IMR-90 (cell line): ENCODE data around the gene FKBP11. TPM values are rescaled to one million over a fixed set of nuclear protein-coding genes. Genes with fewer than 3 reads are reported as not detected.

Source experiments
- ATAC-seq: fragments of 200-7000 bp; cut with Tn5 transposase; 2 replicates; pipeline ENCODE4 v1.9.1; 2020; ENCODE audit warnings: low read depth, mild to moderate bottlenecking, moderate library complexity
- BruUV-seq: library from RNA; stranded (reverse); fragments of 400-500 nt; replicated peaks from 2 replicates; lab custom pipeline; 2021; lab: Mats Ljungman, UMichigan
- CTCF ChIA-PET: fragments of 300-600 bp; formaldehyde crosslinking; extraction: SDS; loops from one replicate; lab custom pipeline; 2021; ENCODE audit warnings: antibody characterized with exemption; lab: Yijun Ruan, JAX
- POLR2A ChIA-PET: fragments of 300-600 bp; sonication (Branson Sonifier 250); formaldehyde crosslinking; loops from one replicate; lab custom pipeline; 2022; ENCODE audit warnings: antibody characterized with exemption; ENCODE audit not compliant: unreplicated experiment; lab: Charles Lee
- DNase-seq: peaks from one replicate; pipeline ENCODE4 v3.0.0; 2013
- H2AFZ ChIP-seq: replicated peaks from 2 replicates; pipeline ENCODE3; 2013; ENCODE audit warnings: low read length, mild to moderate bottlenecking; ENCODE audit not compliant: poor library complexity
- H2AK5ac ChIP-seq: 2 replicates; pipeline ENCODE4 v1.6.1; 2013; ENCODE audit warnings: low read depth, low read length, inconsistent platforms
- H2AK9ac ChIP-seq: replicated peaks from 2 replicates; pipeline ENCODE3; 2013; ENCODE audit warnings: mild to moderate bottlenecking, low read depth, low read length, moderate library complexity; ENCODE audit not compliant: poor library complexity
- H2BK120ac ChIP-seq: 2 replicates; pipeline ENCODE4 v1.6.1; 2013; ENCODE audit warnings: low read depth, low read length, inconsistent platforms
- H2BK15ac ChIP-seq: 3 replicates; pipeline ENCODE4 v1.6.1; 2013; ENCODE audit warnings: low read depth, low read length, inconsistent platforms
- H2BK20ac ChIP-seq: 2 replicates; pipeline ENCODE4 v1.6.1; 2013; ENCODE audit warnings: low read depth, mild to moderate bottlenecking, inconsistent platforms, low read length, moderate library complexity
- H2BK5ac ChIP-seq: 2 replicates; pipeline ENCODE4 v1.6.1; 2013; ENCODE audit warnings: mild to moderate bottlenecking, low read depth, low read length, inconsistent platforms; ENCODE audit not compliant: poor library complexity, severe bottlenecking
- H3K14ac ChIP-seq: replicated peaks from 2 replicates; pipeline ENCODE4 v1.6.1; 2013; ENCODE audit warnings: low read depth, low read length, inconsistent platforms
- H3K18ac ChIP-seq: 2 replicates; pipeline ENCODE4 v1.6.1; 2013; ENCODE audit warnings: low read depth, low read length, control low read depth
- H3K23ac ChIP-seq: 2 replicates; pipeline ENCODE4 v1.6.1; 2013; ENCODE audit warnings: low read depth, low read length, inconsistent platforms
- H3K27ac ChIP-seq: 2 replicates; pipeline ENCODE4 v1.5.1; 2013; ENCODE audit warnings: mild to moderate bottlenecking, control low read depth, low read length; ENCODE audit not compliant: insufficient read depth
- H3K27me3 ChIP-seq: 2 replicates; pipeline ENCODE4 v1.6.1; 2013; ENCODE audit warnings: low read length; ENCODE audit not compliant: control insufficient read depth, insufficient read depth
- H3K36me3 ChIP-seq: 2 replicates; pipeline ENCODE4 v1.6.1; 2013; ENCODE audit warnings: low read length, mixed read lengths; ENCODE audit not compliant: control insufficient read depth, insufficient read depth
- H3K4ac ChIP-seq: 2 replicates; pipeline ENCODE4 v1.6.1; 2013; ENCODE audit warnings: low read depth, low read length, inconsistent platforms
- H3K4me1 ChIP-seq: 2 replicates; pipeline ENCODE4 v1.6.1; 2013; ENCODE audit warnings: low read length, mixed read lengths; ENCODE audit not compliant: control insufficient read depth, insufficient read depth
- H3K4me2 ChIP-seq: 2 replicates; pipeline ENCODE4 v1.6.1; 2013; ENCODE audit warnings: low read depth, mild to moderate bottlenecking, control low read depth, low read length, moderate library complexity
- H3K4me3 ChIP-seq: 2 replicates; pipeline ENCODE4 v1.5.1; 2013; ENCODE audit warnings: low read depth, mild to moderate bottlenecking, control low read depth, low read length, moderate library complexity; ENCODE audit not compliant: insufficient read depth
- H3K56ac ChIP-seq: 2 replicates; pipeline ENCODE4 v1.6.1; 2013; ENCODE audit warnings: low read length, inconsistent platforms; ENCODE audit not compliant: insufficient read depth; ENCODE audit errors: extremely low read depth
- H3K79me1 ChIP-seq, 2 experiments: 2 replicates each; pipeline ENCODE4 v1.6.1; 2013; ENCODE audit warnings: low read length in 2 of 2, inconsistent platforms in 1 of 2, low read depth in 1 of 2
- H3K9ac ChIP-seq: 2 replicates; pipeline ENCODE4 v1.6.1; 2013; ENCODE audit warnings: low read depth, low read length, control low read depth
- H3K9me1 ChIP-seq: 2 replicates; pipeline ENCODE4 v1.6.1; 2013; ENCODE audit warnings: low read length, inconsistent platforms; ENCODE audit not compliant: insufficient read depth
- H3K9me3 ChIP-seq: 2 replicates; pipeline ENCODE4 v1.6.1; 2013; ENCODE audit warnings: low read length; ENCODE audit not compliant: control insufficient read depth, insufficient read depth
- H4K20me1 ChIP-seq: 2 replicates; pipeline ENCODE4 v1.6.1; 2013; ENCODE audit warnings: low read length, inconsistent platforms; ENCODE audit not compliant: insufficient read depth
- H4K5ac ChIP-seq: 2 replicates; pipeline ENCODE4 v1.6.1; 2013; ENCODE audit warnings: mild to moderate bottlenecking, low read depth, low read length, control low read depth
- H4K8ac ChIP-seq, 2 experiments: 2 replicates each; pipeline ENCODE4 v1.6.1; 2013; ENCODE audit warnings: low read depth in 2 of 2, low read length in 2 of 2, control low read depth in 1 of 2, inconsistent platforms in 1 of 2
- H4K91ac ChIP-seq: 2 replicates; pipeline ENCODE4 v1.6.1; 2013; ENCODE audit warnings: low read depth, low read length, inconsistent platforms; ENCODE audit not compliant: insufficient read depth
- BHLHE40 ChIP-seq: fragments of 150-350 bp; IDR thresholded peaks from 2 replicates; pipeline ENCODE4 v1.6.1; 2016; ENCODE audit warnings: mild to moderate bottlenecking, low read depth, low read length
- CEBPB ChIP-seq: IDR thresholded peaks from 2 replicates; pipeline ENCODE4 v1.6.1; 2012; ENCODE audit warnings: low read depth, low read length, improper control_type of control experiment
- CHD1 ChIP-seq: IDR thresholded peaks from 2 replicates; pipeline ENCODE4 v1.6.1; 2012; ENCODE audit warnings: low read depth, low read length, improper control_type of control experiment
- CTCF ChIP-seq: conservative IDR thresholded peaks from 2 replicates; pipeline ENCODE4 v1.5.1; 2012; ENCODE audit warnings: mild to moderate bottlenecking, low read depth, low read length, improper control_type of control experiment
- ELK1 ChIP-seq: fragments of 150-350 bp; IDR thresholded peaks from 2 replicates; pipeline ENCODE4 v1.6.1; 2016; ENCODE audit warnings: low read depth, mild to moderate bottlenecking, low read length, moderate library complexity, borderline replicate concordance
- FOS ChIP-seq: fragments of 150-350 bp; IDR thresholded peaks from 2 replicates; pipeline ENCODE4 v1.6.1; 2016; ENCODE audit warnings: low read depth, low read length
- MAFK ChIP-seq: IDR thresholded peaks from 2 replicates; pipeline ENCODE4 v1.6.1; 2012; ENCODE audit warnings: low read depth, low read length, improper control_type of control experiment
- MAZ ChIP-seq: IDR thresholded peaks from 2 replicates; pipeline ENCODE4 v1.6.1; 2012; ENCODE audit warnings: low read depth, mild to moderate bottlenecking, low read length, improper control_type of control experiment, moderate library complexity, borderline replicate concordance
- MXI1 ChIP-seq: IDR thresholded peaks from 2 replicates; pipeline ENCODE4 v1.6.1; 2012; ENCODE audit warnings: low read depth, mild to moderate bottlenecking, low read length, moderate library complexity, borderline replicate concordance
- NFE2L2 ChIP-seq: fragments of 150-350 bp; IDR thresholded peaks from 2 replicates; pipeline ENCODE4 v1.6.1; 2016; ENCODE audit warnings: low read depth, mild to moderate bottlenecking, low read length
- POLR2A ChIP-seq: IDR thresholded peaks from 2 replicates; pipeline ENCODE4 v1.6.1; 2012; ENCODE audit warnings: mild to moderate bottlenecking, low read depth, low read length
- RAD21 ChIP-seq: IDR thresholded peaks from 2 replicates; pipeline ENCODE4 v1.6.1; 2012; ENCODE audit warnings: low read length, improper control_type of control experiment
- RCOR1 ChIP-seq: IDR thresholded peaks from 2 replicates; pipeline ENCODE4 v1.6.1; 2012; ENCODE audit warnings: mild to moderate bottlenecking, low read length, improper control_type of control experiment; ENCODE audit not compliant: insufficient replicate concordance
- RFX5 ChIP-seq: IDR thresholded peaks from 2 replicates; pipeline ENCODE4 v1.8.0; 2012; ENCODE audit warnings: low read depth, mild to moderate bottlenecking, low read length, moderate library complexity
- SMC3 ChIP-seq: fragments of 150-350 bp; IDR thresholded peaks from 2 replicates; pipeline ENCODE4 v1.6.1; 2016; ENCODE audit warnings: low read depth, mild to moderate bottlenecking, antibody characterized with exemption, low read length, moderate library complexity
- USF2 ChIP-seq: fragments of 150-350 bp; IDR thresholded peaks from 2 replicates; pipeline ENCODE4 v1.6.1; 2017; ENCODE audit warnings: mild to moderate bottlenecking, antibody characterized with exemption, low read length, low read depth
- WGBS, 2 experiments: methylation state at CpG; one replicate each; pipeline versions ENCODE4 v1.1.5 to v1.1.7; 2013; ENCODE audit warnings: missing lambda C conversion rate in 2 of 2; ENCODE audit not compliant: insufficient read length in 1 of 2; ENCODE audit errors: extremely low coverage in 2 of 2; 5-methylcytosine and 5-hydroxymethylcytosine counted together
- dilution Hi-C: fragments of 300-500 bp; cut with HindIII; formaldehyde crosslinking; loops from one replicate; pipeline ENCODE4 v1.14.3; 2018; ENCODE audit warnings: low sequenced_read_pairs; ENCODE audit not compliant: unreplicated experiment
- in situ Hi-C: fragments of 300-500 bp; cut with MboI; formaldehyde crosslinking; loops from 3 replicates; pipeline ENCODE4 v1.14.3; 2019; ENCODE audit warnings: low sequenced_read_pairs, inconsistent platforms, mixed read lengths
- intact Hi-C: fragments of 100-400 bp; cut with micrococcal nuclease; formaldehyde crosslinking; loops from 2 replicates; pipeline ENCODE4 v1.10.0; 2022
- polyA plus RNA-seq, 3 experiments: library from polyadenylated mRNA; depleted of rRNA; stranded (reverse); fragments of >200 nt; gene quantifications; 2 replicates each; pipeline ENCODE4 v1.2.3, GENCODE V29; 2012; ENCODE audit warnings: low replicate concordance in 1 of 3
- total RNA-seq: library from RNA; depleted of rRNA; stranded (reverse); fragments of >200 nt; gene quantifications from 2 replicates; pipeline ENCODE4 v1.2.3, GENCODE V29; 2012

FKBP11 gene
- total and polyA plus RNA-seq, 2 of the 4 experiments (the other 2 are of a cell fraction) = 5.0 to 40.0 TPM

- intact Hi-C loops = no loop called here
- Histone ChIP-seq H3K4ac (no peak overlapping the region), H3K14ac (no peak overlapping the region), H2BK5ac (no peak overlapping the region), H3K18ac (no peak overlapping the region), H3K56ac (no peak overlapping the region), H2AK5ac (no peak overlapping the region), H3K4me2 (no peak overlapping the region), H3K79me1 (no peaks in the 10 kb centered on the region), H3K9me1 (0 out of 2 replicates have a peak, but pooled peaks cover 4% of the 10 kb centered on the region), H3K9me3 (no peaks in the 10 kb centered on the region), H3K27ac (no peak overlapping the region), H4K8ac (no peak overlapping the region), H4K91ac (no peak overlapping the region), H3K4me1 (peaks cover 11% of the 10 kb centered on the region), H3K9ac (no peak overlapping the region), H3K27me3 (peaks cover 76% of the 10 kb centered on the region), H4K5ac (no peak overlapping the region), H3K36me3 (no peaks in the 10 kb centered on the region), H2AFZ (no peak overlapping the region), H3K4me3 (no peak overlapping the region), H4K20me1 (no peaks in the 10 kb centered on the region; the same call in 1 of the 2 replicates), H2AK9ac (no peak overlapping the region), H2BK15ac (no peak overlapping the region), H3K23ac (no peak overlapping the region), H2BK20ac (no peak overlapping the region), H2BK120ac (no peak overlapping the region)
- in situ Hi-C loops = no loop called here
- ChIA-PET CTCF (interaction anchor here (1.3 to 2.7 kb wide), 2 partner anchors 10 to 20 kb away, joined by 3 to 7 read pairs; partner anchors contain the start of gene WNT1), POLR2A (no interaction called here)
- no CpG with 5 or more reads among the region's 7 CpGs for WGBS, 2 experiments
- TF ChIP-seq RFX5 (no peak), MAFK (no peak), SMC3 (no peak), MAZ (no peak), NFE2L2 (no peak), CHD1 (no peak), FOS (no peak), CEBPB (no peak), CTCF (no peak), ELK1 (no peak), MXI1 (no peak), POLR2A (no peak), RCOR1 (no peak), USF2 (no peak), BHLHE40 (no peak), RAD21 (no peak)
- no peak for DNase-seq
- ATAC-seq = no peak
- dilution Hi-C loops = no loop called here
- no TSS peak for BruUV-seq
Observed at GRCh38 chr12:48967991-48968390, 42.7 kb upstream of the FKBP11 start.
